Gastrocnemius medialis (tissue), 4 donors: ENCODE data around the gene PPP1R14C.

Experiments
- POLR2A ChIP-seq, 2 donors: fragments of 450-650 bp; IDR thresholded peaks; one replicate each; pipeline ENCODE4 v1.6.1; 2017; ENCODE audit warnings: antibody characterized with exemption in 2 of 2, mild to moderate bottlenecking in 2 of 2, moderate library complexity in 2 of 2
- TF ChIP-seq, protein P1 (sequence below), 5 experiments: fragments of 450-650 bp in 3 of 5; fragments of 200-600 bp in 2 of 5; sonication (generic) in 2 of 5; IDR thresholded peaks in 4 of 5; conservative IDR thresholded peaks in 1 of 5; 1 replicate in 4 of 5; 2 replicates in 1 of 5; pipeline ENCODE4 v1.5.1; 2016 to 2019; ENCODE audit warnings: antibody characterized with exemption in 5 of 5, mild to moderate bottlenecking in 3 of 5, moderate library complexity in 3 of 5

DNA sequence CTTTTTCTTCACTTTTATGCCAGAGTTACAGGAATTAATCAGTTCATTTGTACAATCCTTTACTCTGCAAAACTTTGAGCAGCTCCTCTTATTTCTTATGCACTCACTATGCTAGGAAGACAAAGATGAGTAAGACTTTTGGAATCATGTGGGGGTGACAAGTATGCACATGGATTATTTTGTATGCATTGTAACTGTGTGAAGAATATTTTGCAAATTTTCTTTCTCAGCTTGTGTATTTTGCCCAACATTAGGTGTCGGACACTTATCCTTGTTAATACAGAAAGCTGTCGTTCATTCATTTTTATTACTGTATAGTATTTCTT lies 88.6 kb downstream of the PPP1R14C start:
- TF ChIP-seq, protein P1, sequence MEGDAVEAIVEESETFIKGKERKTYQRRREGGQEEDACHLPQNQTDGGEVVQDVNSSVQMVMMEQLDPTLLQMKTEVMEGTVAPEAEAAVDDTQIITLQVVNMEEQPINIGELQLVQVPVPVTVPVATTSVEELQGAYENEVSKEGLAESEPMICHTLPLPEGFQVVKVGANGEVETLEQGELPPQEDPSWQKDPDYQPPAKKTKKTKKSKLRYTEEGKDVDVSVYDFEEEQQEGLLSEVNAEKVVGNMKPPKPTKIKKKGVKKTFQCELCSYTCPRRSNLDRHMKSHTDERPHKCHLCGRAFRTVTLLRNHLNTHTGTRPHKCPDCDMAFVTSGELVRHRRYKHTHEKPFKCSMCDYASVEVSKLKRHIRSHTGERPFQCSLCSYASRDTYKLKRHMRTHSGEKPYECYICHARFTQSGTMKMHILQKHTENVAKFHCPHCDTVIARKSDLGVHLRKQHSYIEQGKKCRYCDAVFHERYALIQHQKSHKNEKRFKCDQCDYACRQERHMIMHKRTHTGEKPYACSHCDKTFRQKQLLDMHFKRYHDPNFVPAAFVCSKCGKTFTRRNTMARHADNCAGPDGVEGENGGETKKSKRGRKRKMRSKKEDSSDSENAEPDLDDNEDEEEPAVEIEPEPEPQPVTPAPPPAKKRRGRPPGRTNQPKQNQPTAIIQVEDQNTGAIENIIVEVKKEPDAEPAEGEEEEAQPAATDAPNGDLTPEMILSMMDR (IDR thresholded peaks at IDR 0.05 in 4 of 5, conservative IDR thresholded peaks at IDR 0.05 in 1 of 5), result no peak
- no peak for TF ChIP-seq POLR2A (IDR thresholded peaks at IDR 0.05)
